K562 (cell line): ENCODE results near the gene ILK. TPM values are rescaled to one million over a fixed set of nuclear protein-coding genes. Genes with fewer than 3 reads are reported as not detected.

Experiments used
- ATAC-seq: fragments of 200-7000 bp; cut with Tn5 transposase; 3 replicates; pipeline ENCODE4 v1.9.1; 2020; ENCODE audit warnings: moderate library complexity
- BruUV-seq: library from RNA; stranded (reverse); fragments of 400-500 nt; replicated peaks from 2 replicates; lab custom pipeline; 2021; lab: Mats Ljungman, UMichigan
- CTCF ChIA-PET: fragments of 300-600 bp; formaldehyde crosslinking; extraction: SDS; loops from one replicate; lab custom pipeline; 2021; ENCODE audit warnings: low intra/inter-chr PET ratio; lab: Yijun Ruan, JAX
- POLR2A ChIA-PET: fragments of 300-600, 350-650 bp; sonication (Branson Sonifier 250); formaldehyde crosslinking; extraction: SDS; loops from one replicate; lab custom pipeline; 2021; ENCODE audit warnings: antibody characterized with exemption, inconsistent platforms; lab: Yijun Ruan, JAX
- DNase-seq, 4 experiments: peaks; one replicate each; pipeline versions ENCODE4 v3.0.0 to v3.0.0-alpha.2; 2011 to 2018; ENCODE audit warnings: low spot score in 3 of 4, mixed read lengths in 3 of 4; ENCODE audit errors: extremely low read depth in 1 of 4
- FAIRE-seq: peaks from 2 replicates; lab custom pipeline; 2011; peaks lifted over from hg19 to GRCh38; lab: Jason Lieb, UNC
- H2AFZ ChIP-seq: 2 replicates; pipeline ENCODE4 v1.6.0; 2011; ENCODE audit warnings: low read depth, low read length, control low read depth, inconsistent platforms
- H3K27ac ChIP-seq: fragments of 200-600 bp; 3 replicates; pipeline ENCODE4 v1.8.0; 2011; ENCODE audit warnings: low read depth, mild to moderate bottlenecking, control low read depth, inconsistent platforms, low read length, moderate library complexity, mixed read lengths; ENCODE audit errors: extremely low read depth
- H3K27me3 ChIP-seq, 2 experiments: fragments of 300-600 bp in 1 of 2; 2 replicates in 1 of 2; 3 replicates in 1 of 2; pipeline versions ENCODE4 v1.6.0 to v1.8.0; 2011; ENCODE audit warnings: inconsistent platforms in 2 of 2, low read length in 2 of 2, mild to moderate bottlenecking in 1 of 2, mixed read lengths in 1 of 2, moderate library complexity in 1 of 2; ENCODE audit not compliant: control insufficient read depth in 2 of 2, insufficient read depth in 2 of 2
- H3K36me3 ChIP-seq: fragments of 300-600 bp; 3 replicates; pipeline ENCODE4 v1.8.0; 2011; ENCODE audit warnings: mild to moderate bottlenecking, low read length, inconsistent platforms; ENCODE audit not compliant: control insufficient read depth, insufficient read depth
- H3K4me1 ChIP-seq, 2 experiments: fragments of 200-600 bp in 1 of 2; replicated peaks in 1 of 2; 2 replicates in 1 of 2; 3 replicates in 1 of 2; pipeline versions ENCODE4 v1.5.1 to v1.8.0; 2011; ENCODE audit warnings: inconsistent platforms in 2 of 2, low read length in 2 of 2, mild to moderate bottlenecking in 1 of 2, mixed read lengths in 1 of 2, moderate library complexity in 1 of 2; ENCODE audit not compliant: control insufficient read depth in 2 of 2, insufficient read depth in 2 of 2
- H3K4me2 ChIP-seq: 2 replicates; pipeline ENCODE4 v1.6.1; 2011; ENCODE audit warnings: low read length, control low read depth, inconsistent platforms, mixed read lengths; ENCODE audit not compliant: insufficient read depth
- H3K4me3 ChIP-seq: fragments of 200-600 bp; sonication (generic), shearing (Covaris generic); 2 replicates; pipeline ENCODE4 v1.5.1; 2016; ENCODE audit warnings: control low read depth, inconsistent platforms
- H3K79me2 ChIP-seq: fragments of 200-600 bp; 3 replicates; pipeline ENCODE4 v1.8.0; 2011; ENCODE audit warnings: low read length, inconsistent platforms; ENCODE audit not compliant: control insufficient read depth, insufficient read depth
- H3K9ac ChIP-seq, 2 experiments: 2 replicates each; pipeline versions ENCODE4 v1.6.0 to v1.6.1; 2011; ENCODE audit warnings: low read depth in 2 of 2, low read length in 2 of 2, control low read depth in 1 of 2, inconsistent platforms in 1 of 2, mild to moderate bottlenecking in 1 of 2, mixed read lengths in 1 of 2; ENCODE audit not compliant: insufficient read depth in 1 of 2
- H3K9me1 ChIP-seq: one replicate; pipeline ENCODE4 v1.6.0; 2011; ENCODE audit warnings: inconsistent platforms, mild to moderate bottlenecking, low read length, moderate library complexity; ENCODE audit not compliant: control insufficient read depth, insufficient read depth
- H3K9me3 ChIP-seq: replicated peaks from 2 replicates; pipeline ENCODE4 v1.5.1; 2011; ENCODE audit warnings: low read depth, low read length, inconsistent platforms; ENCODE audit not compliant: control insufficient read depth, insufficient read depth
- H4K20me1 ChIP-seq: replicated peaks from 2 replicates; pipeline ENCODE4 v1.6.1; 2011; ENCODE audit warnings: low read length, inconsistent platforms, mixed read lengths; ENCODE audit not compliant: control insufficient read depth, insufficient read depth
- ETV5 ChIP-seq: sonication (generic); formaldehyde crosslinking; IDR thresholded peaks from 2 replicates; pipeline ENCODE4 v1.4.0; 2020; ENCODE audit warnings: low read depth, mild to moderate bottlenecking, missing genetic modification reagents
- PBX2 ChIP-seq, 2 experiments: IDR thresholded peaks in 1 of 2; conservative IDR thresholded peaks in 1 of 2; 2 replicates each; pipeline ENCODE4 v1.6.1; 2016; ENCODE audit warnings: low read depth in 2 of 2, mild to moderate bottlenecking in 1 of 2, missing compliant biosample characterization in 1 of 2, missing genetic modification characterization in 1 of 2, moderate library complexity in 1 of 2
- REST ChIP-seq, 2 experiments: fragments of 450-650 bp; formaldehyde crosslinking in 1 of 2; IDR thresholded peaks; 2 replicates each; pipeline versions ENCODE4 v1.4.0 to v1.6.1; 2014 to 2020; ENCODE audit warnings: mild to moderate bottlenecking in 2 of 2, borderline replicate concordance in 1 of 2, low read depth in 1 of 2
- ZBTB33 ChIP-seq: sonication (generic); formaldehyde crosslinking; IDR thresholded peaks from 2 replicates; pipeline ENCODE4 v1.8.1; 2023; ENCODE audit warnings: mild to moderate bottlenecking, missing genetic modification reagents
- ZSCAN32 ChIP-seq: fragments of 450-650 bp; formaldehyde crosslinking; IDR thresholded peaks from 2 replicates; pipeline ENCODE4 v1.4.0; 2020; ENCODE audit warnings: mild to moderate bottlenecking, moderate library complexity
- WGBS: fragments of 100-300 bp; shearing (Covaris generic); methylation state at CpG from one replicate; pipeline ENCODE4 v1.1.6; 2016; ENCODE audit warnings: low coverage, mixed read lengths; ENCODE audit not compliant: insufficient coverage; ENCODE audit errors: missing lambda C conversion rate; 5-methylcytosine and 5-hydroxymethylcytosine counted together
- in situ Hi-C: fragments of 300-500 bp; cut with MboI; formaldehyde crosslinking; loops from 4 replicates; pipeline ENCODE4 v1.15.0; 2018; ENCODE audit warnings: inconsistent platforms, mixed read lengths
- intact Hi-C: fragments of 100-400 bp; cut with micrococcal nuclease; formaldehyde crosslinking; loops from 2 replicates; pipeline ENCODE4 v1.14.2; 2022
- polyA plus RNA-seq, 8 experiments: library from polyadenylated mRNA; depleted of rRNA in 4 of 8; stranded (reverse) in 5 of 8; unstranded in 3 of 8; fragments of >200 nt; fragmentation: Nextera tagmentation in 2 of 8; fragmentation: Illumina TruSeq in 1 of 8; extraction: Ambion mirVana in 2 of 8; extraction: Trizol in 1 of 8; gene quantifications; 2 replicates each; pipeline versions ENCODE4 v1.2.1 to v1.2.3, GENCODE V29; 2011 to 2014; ENCODE audit warnings: inconsistent platforms in 1 of 8, missing spikeins in 1 of 8
- total RNA-seq, 7 experiments: library from RNA; depleted of rRNA in 6 of 7; stranded (reverse); fragments of >200 nt in 6 of 7; fragmentation: Illumina TruSeq in 2 of 7; extraction: Trizol in 2 of 7; gene quantifications; 2 replicates each; pipeline versions ENCODE4 v1.2.1 to v1.2.3, GENCODE V29; 2011 to 2021; ENCODE audit warnings: low replicate concordance in 1 of 7

ILK gene
- total and polyA plus RNA-seq, 9 of the 15 experiments (the other 6 are each of a cell fraction or from before 2014, with no cell fraction given): 43.3 to 95.9 (median 58.9) TPM

GRCh38 chr11:6571434-6572008 is 32.1 kb upstream of the ILK start:
- intact Hi-C loops (no loop called here), in situ Hi-C loops (no loop called here)
- CTCF ChIA-PET: no interaction called here
- Histone ChIP-seq H3K4me3 (no peak overlapping the region), H3K4me1 (peaks cover 30 to 45% of the 10 kb centered on the region in 2 experiments), H3K27ac (no peak overlapping the region), H3K27me3 (no peaks in the 10 kb centered on the region), H3K79me2 (no peaks in the 10 kb centered on the region), H4K20me1 (no peaks in the 10 kb centered on the region), H3K9ac (no peak overlapping the region; a peak in 1 of 4 replicates), H3K36me3 (no peaks in the 10 kb centered on the region), H3K4me2 (no peak overlapping the region), H2AFZ (no peak overlapping the region), H3K9me3 (no peaks in the 10 kb centered on the region), H3K9me1 (peaks cover 8% of the 10 kb centered on the region)
- ATAC-seq (no peak), FAIRE-seq (no peak), DNase-seq (no peak)
- POLR2A ChIA-PET: interaction anchor here (1.1 kb wide), 1 partner anchor 40 kb away, joined by 3 read pairs; the partner anchor contains the start of gene TAF10
- no TSS peak for BruUV-seq
- 91% methylated on average over 17 of the region's 22 CpGs for WGBS
- no peak for TF ChIP-seq REST (IDR thresholded peaks at IDR 0.05; ENCODE audit: borderline replicate concordance)
- TF ChIP-seq REST (CRISPR knock-in tag; IDR thresholded peaks at IDR 0.05; ENCODE audit: low read depth): no peak
- TF ChIP-seq ZSCAN32 (CRISPR knock-in tag): no peak
- no peak for TF ChIP-seq ZBTB33 (CRISPR knock-in tag)
- TF ChIP-seq PBX2 (CRISPR knock-in tag; IDR thresholded peaks at IDR 0.05; ENCODE audit: low read depth): no peak
- TF ChIP-seq PBX2 (tag; conservative IDR thresholded peaks at IDR 0.05; ENCODE audit: low read depth): no peak
- TF ChIP-seq ETV5 (CRISPR knock-in tag): no peak
